DMS79 treated with DMSO at 0.1 percent for 48 hours (cell line): ENCODE measurements around the gene NCR3LG1.
"Not testable (repeated sequence)": the region's sequence is repeated elsewhere in the genome, so short reads cannot be mapped to it uniquely, and the experiment has no call there.

Experiments
- DNase-seq: peaks from one replicate; lab custom pipeline; 2025; lab: John Stamatoyannopoulos, UW

NCR3LG1 gene

DNA sequence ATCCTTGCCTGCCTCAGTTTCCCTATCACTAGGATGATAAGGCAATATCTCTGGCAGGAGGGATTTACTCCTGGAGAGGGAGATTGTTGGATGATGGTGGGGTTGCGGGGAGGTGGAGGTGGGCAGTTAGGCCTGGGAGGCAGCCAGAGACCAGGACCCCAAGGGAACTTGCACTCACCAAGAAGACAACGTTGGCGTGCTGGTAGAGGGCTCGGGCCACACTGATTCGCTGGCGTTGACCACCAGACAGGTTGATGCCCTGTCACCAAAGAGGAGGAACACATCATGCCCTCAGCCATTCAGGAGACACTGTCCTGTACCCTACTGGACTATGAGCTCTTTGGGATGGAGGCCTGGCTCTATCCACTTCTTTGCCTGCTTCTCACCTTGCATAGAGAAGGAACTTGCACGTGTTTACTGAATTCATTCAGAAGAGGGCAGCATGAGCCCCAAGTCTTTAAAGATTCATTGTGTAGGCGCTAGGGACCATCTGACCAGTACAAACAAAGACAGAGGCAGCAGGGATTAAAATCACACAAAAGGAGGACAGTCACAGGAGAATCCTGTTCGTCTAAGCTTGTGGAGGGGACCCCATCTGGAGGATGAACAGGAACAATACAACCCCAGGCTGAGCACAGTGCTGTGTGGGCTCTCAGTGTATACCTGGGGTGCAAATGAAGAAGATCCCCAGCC is 61.0 kb downstream of the NCR3LG1 start:
- DNase-seq: no peak

DNA sequence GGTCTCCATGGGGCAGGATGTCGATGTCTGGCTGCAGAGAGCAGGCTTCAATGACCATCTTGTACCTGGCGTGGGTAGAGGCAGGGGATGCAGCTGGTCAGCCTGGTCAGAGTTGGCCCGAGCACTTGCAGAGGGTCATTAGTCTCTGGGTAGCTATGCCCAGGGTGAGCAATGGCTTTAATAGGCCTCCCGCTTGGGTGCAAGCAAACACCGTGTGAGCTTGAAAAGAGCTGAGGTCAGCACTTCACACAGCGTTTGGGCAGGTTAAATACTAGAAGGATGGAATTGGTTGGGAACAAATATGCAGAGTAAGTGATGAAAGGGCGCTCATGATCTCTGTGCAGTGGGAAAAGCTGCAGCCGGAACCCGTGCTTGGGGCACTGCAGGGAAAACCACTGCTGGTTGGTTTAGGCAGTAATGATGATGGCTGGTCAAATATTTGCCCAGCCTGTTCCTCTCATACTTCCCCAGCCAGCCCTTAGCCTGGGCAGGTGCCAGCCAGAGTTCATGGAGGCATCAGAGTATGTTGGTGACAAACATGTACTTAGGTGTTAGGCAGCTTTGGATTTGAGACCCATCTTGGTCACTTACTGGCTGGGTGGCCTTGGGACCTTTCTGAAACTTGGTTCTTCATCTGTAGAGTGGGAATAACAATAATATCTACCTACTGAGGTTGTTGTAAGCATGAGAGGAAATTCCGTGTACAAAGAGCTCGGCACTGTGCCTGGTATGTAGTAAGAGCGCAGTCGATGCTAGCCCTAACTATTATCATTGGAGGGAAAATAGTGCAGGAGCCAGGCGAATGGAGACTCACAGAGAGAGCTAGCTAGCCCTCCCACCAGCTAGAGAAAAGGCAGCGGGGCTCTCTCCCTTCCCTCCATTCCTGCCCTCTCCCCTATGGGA is 62.1 kb downstream of the NCR3LG1 start:
- peak; percentile 79 for DNase-seq

DNA sequence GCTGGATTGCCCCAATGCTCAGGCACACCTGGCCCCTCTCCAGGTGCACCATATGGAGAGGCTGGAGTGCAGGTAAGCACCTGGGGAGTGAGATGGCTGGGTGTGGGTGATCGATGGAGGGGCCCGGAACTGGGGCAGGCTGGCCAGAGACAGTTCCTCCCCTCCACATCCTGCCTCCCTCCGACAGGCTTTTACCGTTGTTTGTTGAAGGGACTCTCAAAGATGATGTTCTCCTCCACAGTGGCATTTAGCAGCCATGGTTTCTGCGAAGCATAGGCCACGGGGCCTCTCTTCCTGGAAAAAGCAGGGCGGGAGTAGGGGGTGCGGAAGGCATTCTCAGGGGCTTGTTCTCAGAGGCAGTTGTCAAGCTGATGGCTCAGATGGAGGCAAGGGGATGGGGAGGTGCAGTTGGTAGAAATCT is 62.7 kb downstream of the NCR3LG1 start:
- DNase-seq: peak; percentile 79

DNA sequence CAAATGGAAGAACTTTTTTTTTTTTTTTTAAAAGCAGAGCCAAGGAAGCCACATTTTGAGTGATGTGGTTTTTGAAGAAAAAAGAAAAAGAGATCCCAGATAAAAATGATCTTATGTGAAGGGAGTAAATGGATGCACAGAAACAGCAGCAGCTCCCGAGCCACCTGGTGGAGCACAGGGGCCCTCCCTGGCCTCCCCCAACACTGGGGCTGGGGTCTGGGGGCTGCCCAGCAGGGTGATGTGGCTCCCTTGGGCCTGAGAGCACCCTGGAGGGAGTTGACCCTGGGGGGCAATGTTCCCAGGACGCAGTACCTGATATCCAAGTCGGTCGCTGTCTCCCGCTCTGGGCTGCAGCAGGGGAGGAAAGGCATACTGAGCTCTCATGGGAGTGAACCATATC is 63.4 kb downstream of the NCR3LG1 start:
- DNase-seq: no peak

DNA sequence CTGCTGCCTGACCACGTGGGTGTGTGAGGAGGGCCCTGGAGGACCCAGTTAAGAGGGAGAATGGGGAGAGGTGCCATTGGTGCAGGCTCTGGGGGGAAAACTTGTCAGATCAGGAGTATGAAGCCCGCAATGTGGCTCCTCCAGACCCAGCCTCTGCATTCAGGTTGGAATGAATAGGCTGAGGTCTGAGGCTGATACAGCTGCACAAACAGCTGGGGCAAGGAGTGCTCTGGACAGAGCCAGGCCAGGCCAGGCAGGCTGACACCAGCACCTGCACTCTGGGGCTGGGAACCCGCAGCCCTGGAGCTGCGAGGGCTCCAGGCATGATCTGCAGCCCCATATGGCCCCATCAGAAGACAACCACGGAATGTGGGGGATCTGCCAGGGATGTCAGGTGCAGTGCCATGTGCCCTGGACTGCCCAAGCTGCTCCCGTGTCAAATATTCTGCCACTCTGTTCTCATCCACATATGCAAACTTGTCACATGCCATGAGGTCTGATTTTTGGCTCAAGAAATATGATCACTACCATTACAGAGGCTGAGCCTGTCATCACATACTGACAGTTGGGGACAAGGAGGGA is 64.0 kb downstream of the NCR3LG1 start:
- no peak for DNase-seq

DNA sequence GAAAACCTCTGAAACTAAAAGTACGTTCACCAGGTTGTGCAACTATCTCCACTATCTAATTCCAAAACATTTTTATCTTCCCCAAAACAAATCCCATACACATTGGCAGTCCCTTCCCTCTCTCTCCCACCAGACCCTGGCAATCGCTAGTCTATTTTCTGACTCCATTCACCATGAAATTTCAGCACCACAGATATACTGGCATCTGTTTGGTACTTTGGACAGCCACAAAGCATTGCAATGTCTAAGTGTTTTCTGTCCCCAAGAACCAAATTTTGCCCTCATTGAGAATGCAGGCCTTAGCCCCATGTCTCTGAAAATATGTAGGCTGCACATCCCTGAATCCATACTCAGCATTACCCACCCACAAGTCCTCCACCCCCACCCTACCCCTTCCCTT is 64.9 kb downstream of the NCR3LG1 start:
- no peak for DNase-seq

DNA sequence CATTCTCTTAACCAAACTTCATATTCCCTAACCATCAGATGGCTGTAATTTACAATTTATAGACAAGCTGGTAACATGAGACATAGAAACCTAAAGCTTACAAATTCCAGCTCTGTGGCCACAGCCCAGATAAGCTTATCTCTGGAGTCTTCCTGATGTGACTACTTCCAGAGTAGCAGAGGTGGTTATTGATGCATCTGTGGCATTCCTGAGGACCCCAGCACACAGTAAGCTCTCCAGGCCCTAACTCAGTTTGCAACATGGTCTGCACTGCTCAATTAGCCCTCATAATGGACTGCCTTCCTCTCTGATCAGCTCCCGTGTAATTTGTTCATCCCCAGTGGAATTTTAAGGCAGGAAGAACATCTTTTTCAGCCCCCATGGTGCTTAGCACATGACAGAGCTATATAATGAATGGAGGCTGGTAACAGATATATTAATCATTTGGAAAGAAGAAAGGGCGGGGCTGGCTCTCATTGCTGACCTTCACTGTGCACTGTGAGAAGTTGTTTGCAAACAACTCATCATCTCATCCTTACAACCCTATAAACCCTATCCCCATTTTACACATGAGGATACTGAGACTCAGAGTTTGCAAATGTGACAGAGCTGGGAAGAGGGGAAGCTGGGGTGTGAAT is 67.0 kb downstream of the NCR3LG1 start:
- no peak for DNase-seq

DNA sequence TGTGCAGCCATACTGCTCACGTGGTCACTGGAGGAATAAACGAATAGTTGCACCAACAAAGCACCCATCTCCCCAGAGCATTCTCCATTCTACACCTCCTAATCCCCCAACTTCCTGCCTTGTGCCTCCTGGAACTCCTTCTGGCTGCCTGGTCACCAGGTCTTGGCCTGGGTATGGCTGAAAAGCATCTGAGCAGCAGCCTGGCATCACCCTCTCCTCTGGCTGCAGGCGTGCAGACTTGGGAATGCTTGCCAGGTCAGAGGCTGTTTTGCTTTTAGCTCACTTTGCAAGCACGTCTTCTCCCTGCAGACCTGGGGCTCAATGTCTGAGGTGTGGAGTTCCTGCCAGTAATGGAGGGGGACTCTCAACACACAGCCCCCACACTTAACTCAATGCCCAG is 70.2 kb downstream of the NCR3LG1 start:
- peak; percentile 22 for DNase-seq

DNA sequence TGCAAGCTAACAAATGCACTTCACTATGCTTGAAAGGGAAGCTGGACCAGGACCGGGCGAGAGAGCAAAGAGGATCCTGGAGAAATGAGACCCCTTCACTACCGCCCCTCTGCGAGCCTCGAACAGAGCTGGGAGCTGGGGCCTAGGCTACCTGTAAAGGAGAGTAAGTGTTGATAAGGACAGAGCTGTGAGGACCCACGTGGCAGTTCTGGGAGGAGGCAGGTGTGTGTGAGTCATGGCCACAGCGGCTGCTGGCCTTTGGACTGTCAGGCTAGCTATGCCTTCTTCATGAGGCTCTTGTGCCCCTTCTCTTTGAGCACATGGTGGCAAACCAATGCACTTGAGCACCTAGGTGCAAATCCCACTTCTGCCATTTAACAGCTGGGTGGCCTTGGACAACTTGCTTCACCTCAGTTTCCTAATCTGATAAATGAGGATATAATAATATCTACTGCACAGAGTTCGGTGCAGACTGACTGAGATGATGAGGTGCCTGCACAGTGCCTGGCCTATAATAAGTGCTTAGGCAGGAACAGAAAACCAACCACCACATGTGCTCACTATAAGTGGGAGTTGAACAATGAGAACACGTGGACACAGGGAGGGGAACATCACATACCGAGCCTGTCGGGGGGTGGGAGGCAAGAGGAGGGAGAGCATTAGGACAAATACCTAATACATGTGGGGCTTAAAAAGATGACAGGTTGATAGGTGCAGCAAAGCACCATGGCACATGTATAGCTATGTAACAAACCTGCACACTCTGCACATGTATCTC is 72.1 kb downstream of the NCR3LG1 start:
- DNase-seq: no peak

DNA sequence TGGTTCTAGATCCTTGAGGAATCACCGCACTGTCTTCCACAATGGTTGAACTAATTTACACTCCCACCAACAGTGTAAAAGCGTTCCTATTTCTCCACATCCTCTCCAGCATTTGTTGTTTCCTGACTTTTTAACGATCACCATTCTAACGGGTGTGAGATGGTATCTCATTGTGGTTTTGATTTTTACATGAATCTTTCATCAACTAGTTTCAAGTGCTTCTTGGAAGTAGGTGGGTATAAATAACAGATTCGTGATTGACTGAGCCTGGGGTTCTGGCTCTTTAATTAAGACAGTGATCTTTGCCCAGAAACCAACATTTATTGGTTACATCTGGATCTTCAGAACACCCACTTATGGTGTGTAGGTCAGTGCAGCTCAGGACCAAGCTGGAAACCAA is 74.6 kb downstream of the NCR3LG1 start:
- DNase-seq: not testable (repeated sequence)
